Gastrocnemius medialis (tissue), 4 donors: ENCODE measurements around the gene EIF2AK3.

Source experiments
- POLR2A ChIP-seq, 2 donors: fragments of 450-650 bp; IDR thresholded peaks; one replicate each; pipeline ENCODE4 v1.6.1; 2017; ENCODE audit warnings: antibody characterized with exemption in 2 of 2, mild to moderate bottlenecking in 2 of 2, moderate library complexity in 2 of 2
- TF ChIP-seq, protein P1 (sequence below), 5 experiments: fragments of 450-650 bp in 3 of 5; fragments of 200-600 bp in 2 of 5; sonication (generic) in 2 of 5; IDR thresholded peaks in 4 of 5; conservative IDR thresholded peaks in 1 of 5; 1 replicate in 4 of 5; 2 replicates in 1 of 5; pipeline ENCODE4 v1.5.1; 2016 to 2019; ENCODE audit warnings: antibody characterized with exemption in 5 of 5, mild to moderate bottlenecking in 3 of 5, moderate library complexity in 3 of 5

- TF ChIP-seq POLR2A (IDR thresholded peaks at IDR 0.05), result no peak
- TF ChIP-seq, protein P1, sequence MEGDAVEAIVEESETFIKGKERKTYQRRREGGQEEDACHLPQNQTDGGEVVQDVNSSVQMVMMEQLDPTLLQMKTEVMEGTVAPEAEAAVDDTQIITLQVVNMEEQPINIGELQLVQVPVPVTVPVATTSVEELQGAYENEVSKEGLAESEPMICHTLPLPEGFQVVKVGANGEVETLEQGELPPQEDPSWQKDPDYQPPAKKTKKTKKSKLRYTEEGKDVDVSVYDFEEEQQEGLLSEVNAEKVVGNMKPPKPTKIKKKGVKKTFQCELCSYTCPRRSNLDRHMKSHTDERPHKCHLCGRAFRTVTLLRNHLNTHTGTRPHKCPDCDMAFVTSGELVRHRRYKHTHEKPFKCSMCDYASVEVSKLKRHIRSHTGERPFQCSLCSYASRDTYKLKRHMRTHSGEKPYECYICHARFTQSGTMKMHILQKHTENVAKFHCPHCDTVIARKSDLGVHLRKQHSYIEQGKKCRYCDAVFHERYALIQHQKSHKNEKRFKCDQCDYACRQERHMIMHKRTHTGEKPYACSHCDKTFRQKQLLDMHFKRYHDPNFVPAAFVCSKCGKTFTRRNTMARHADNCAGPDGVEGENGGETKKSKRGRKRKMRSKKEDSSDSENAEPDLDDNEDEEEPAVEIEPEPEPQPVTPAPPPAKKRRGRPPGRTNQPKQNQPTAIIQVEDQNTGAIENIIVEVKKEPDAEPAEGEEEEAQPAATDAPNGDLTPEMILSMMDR (IDR thresholded peaks at IDR 0.05 in 4 of 5, conservative IDR thresholded peaks at IDR 0.05 in 1 of 5), result no peak
Observed at GRCh38 chr2:88613921-88614320, 13.3 kb downstream of the EIF2AK3 start.
